GM12878 (cell line): ENCODE results near the gene TSTD2. TPM values are rescaled to one million over a fixed set of nuclear protein-coding genes. Genes with fewer than 3 reads are reported as not detected.

ENCODE experiments used
- ATAC-seq: fragments of 200-7000 bp; cut with Tn5 transposase; 3 replicates; pipeline ENCODE4 v1.9.1; 2020; ENCODE audit warnings: mild to moderate bottlenecking, moderate library complexity
- BruUV-seq: library from RNA; stranded (reverse); fragments of 400-500 nt; replicated peaks from 2 replicates; lab custom pipeline; 2021; lab: Mats Ljungman, UMichigan
- CTCF ChIA-PET: fragments of 300-600 bp; sonication (Branson Sonifier 250); formaldehyde crosslinking; extraction: SDS; loops from one replicate; lab custom pipeline; 2021; ENCODE audit warnings: inconsistent platforms; lab: Yijun Ruan, JAX
- POLR2A ChIA-PET: fragments of 350-600 bp; formaldehyde crosslinking; extraction: SDS; loops from one replicate; lab custom pipeline; 2021; ENCODE audit warnings: inconsistent platforms; lab: Charles Lee
- RAD21 ChIA-PET: fragments of 300-600 bp; sonication (Branson Sonifier 250); formaldehyde crosslinking; loops from one replicate; lab custom pipeline; 2023; ENCODE audit warnings: antibody characterized with exemption; ENCODE audit not compliant: unreplicated experiment; lab: Charles Lee
- SMC1A ChIA-PET: fragments of 300-600 bp; sonication (Branson Sonifier 250); formaldehyde crosslinking; loops from one replicate; lab custom pipeline; 2023; ENCODE audit not compliant: unreplicated experiment, uncharacterized antibody; lab: Charles Lee
- DNase-seq: peaks from one replicate; pipeline ENCODE4 v3.0.0-alpha.2; 2011; ENCODE audit warnings: low read depth, low spot score
- FAIRE-seq: peaks from 3 replicates; lab custom pipeline; 2011; peaks lifted over from hg19 to GRCh38; lab: Jason Lieb, UNC
- H2AFZ ChIP-seq: 2 replicates; pipeline ENCODE4 v1.6.0; 2011; ENCODE audit warnings: low read depth, low read length, control low read depth; ENCODE audit not compliant: control insufficient read depth
- H3K27ac ChIP-seq: 2 replicates; pipeline ENCODE4 v1.5.1; 2011; ENCODE audit warnings: control low read depth; ENCODE audit not compliant: control insufficient read depth, insufficient read depth
- H3K27me3 ChIP-seq, 2 experiments: replicated peaks in 1 of 2; 2 replicates each; pipeline versions ENCODE4 v1.6.0 to v1.6.1; 2011; ENCODE audit warnings: low read length in 1 of 2; ENCODE audit not compliant: control insufficient read depth in 2 of 2, insufficient read depth in 2 of 2
- H3K36me3 ChIP-seq, 2 experiments: 2 replicates each; pipeline ENCODE4 v1.5.1; 2011; ENCODE audit warnings: low read length in 1 of 2; ENCODE audit not compliant: control insufficient read depth in 2 of 2, insufficient read depth in 2 of 2
- H3K4me1 ChIP-seq: 2 replicates; pipeline ENCODE4 v1.6.1; 2011; ENCODE audit warnings: mild to moderate bottlenecking, low read length, moderate library complexity, mixed read lengths; ENCODE audit not compliant: control insufficient read depth, insufficient read depth
- H3K4me2 ChIP-seq: 2 replicates; pipeline ENCODE4 v1.6.0; 2011; ENCODE audit warnings: control low read depth; ENCODE audit not compliant: control insufficient read depth, insufficient read depth
- H3K4me3 ChIP-seq: fragments of 200-600 bp; sonication (generic); 2 replicates; pipeline ENCODE4 v1.5.1; 2016
- H3K79me2 ChIP-seq: 2 replicates; pipeline ENCODE4 v1.6.0; 2011; ENCODE audit warnings: low read length; ENCODE audit not compliant: control insufficient read depth, insufficient read depth
- H3K9ac ChIP-seq: 2 replicates; pipeline ENCODE4 v1.8.0; 2011; ENCODE audit warnings: low read length, control low read depth, mixed read lengths; ENCODE audit not compliant: control insufficient read depth, insufficient read depth
- H3K9me3 ChIP-seq: replicated peaks from 3 replicates; pipeline ENCODE4 v1.5.1; 2011; ENCODE audit warnings: mild to moderate bottlenecking, low read length; ENCODE audit not compliant: control insufficient read depth, insufficient read depth
- H4K20me1 ChIP-seq: 2 replicates; pipeline ENCODE4 v1.6.0; 2011; ENCODE audit not compliant: control insufficient read depth, insufficient read depth
- BCL3 ChIP-seq: IDR thresholded peaks from 2 replicates; pipeline ENCODE4 v1.6.1; 2011; ENCODE audit warnings: borderline replicate concordance, low read depth, mild to moderate bottlenecking, moderate library complexity, low read length; ENCODE audit not compliant: insufficient read depth, poor library complexity, severe bottlenecking
- CBX5 ChIP-seq: sonication (generic); IDR thresholded peaks from 2 replicates; pipeline ENCODE4 v1.6.1; 2016; ENCODE audit warnings: low read depth, moderate library complexity, mild to moderate bottlenecking, inconsistent platforms
- CREM ChIP-seq: IDR thresholded peaks from 2 replicates; pipeline ENCODE4 v1.6.1; 2014; ENCODE audit warnings: antibody characterized with exemption, low read depth
- ELK1 ChIP-seq: IDR thresholded peaks from 2 replicates; pipeline ENCODE4 v1.6.1; 2012; ENCODE audit warnings: low read depth, low read length, improper control_type of control experiment
- ETV6 ChIP-seq, 2 experiments: fragments of 450-650 bp in 1 of 2; IDR thresholded peaks in 1 of 2; conservative IDR thresholded peaks in 1 of 2; 2 replicates each; pipeline ENCODE4 v1.6.1; 2014; ENCODE audit warnings: antibody characterized with exemption in 1 of 2, borderline replicate concordance in 1 of 2, low read depth in 1 of 2, mild to moderate bottlenecking in 1 of 2, moderate library complexity in 1 of 2
- KDM1A ChIP-seq: fragments of 200-600 bp; sonication (generic); IDR thresholded peaks from 2 replicates; pipeline ENCODE4 v1.6.1; 2016; ENCODE audit warnings: borderline replicate concordance
- RAD21 ChIP-seq: IDR thresholded peaks from 2 replicates; pipeline ENCODE4 v1.6.1; 2011; ENCODE audit warnings: mild to moderate bottlenecking, low read depth, low read length, moderate library complexity; ENCODE audit not compliant: insufficient read depth
- RELB ChIP-seq: fragments of 450-650 bp; IDR thresholded peaks from 2 replicates; pipeline ENCODE4 v1.6.1; 2017; ENCODE audit warnings: low read depth, mild to moderate bottlenecking, moderate library complexity
- WGBS: methylation state at CpG from one replicate; pipeline ENCODE4 v1.1.6; 2016; ENCODE audit warnings: low lambda C conversion rate; ENCODE audit not compliant: insufficient replicate concordance, insufficient coverage; ENCODE audit errors: missing lambda C conversion rate; 5-methylcytosine and 5-hydroxymethylcytosine counted together
- in situ Hi-C: fragments of 300-500 bp; cut with MboI; formaldehyde crosslinking; loops from 9 replicates; pipeline ENCODE4 v1.14.3; 2018; ENCODE audit warnings: mixed read lengths
- intact Hi-C: fragments of 100-400 bp; cut with micrococcal nuclease; formaldehyde crosslinking; loops from one replicate; pipeline ENCODE4 v1.14.2; 2022; ENCODE audit not compliant: unreplicated experiment
- polyA plus RNA-seq, 11 experiments: library from polyadenylated mRNA; depleted of rRNA in 4 of 11; unstranded in 6 of 11; stranded (reverse) in 5 of 11; fragments of >200 nt; fragmentation: Nextera tagmentation in 4 of 11; fragmentation: Illumina TruSeq in 1 of 11; extraction: Ambion mirVana in 4 of 11; extraction: Trizol in 1 of 11; gene quantifications; 1 replicate in 1 of 11; 2 replicates in 10 of 11; pipeline versions ENCODE4 v1.2.1 to v1.2.3, GENCODE V29; 2011 to 2016; ENCODE audit warnings: inconsistent platforms in 2 of 11, missing spikeins in 2 of 11, low read depth in 1 of 11
- total RNA-seq, 4 experiments: library from RNA; depleted of rRNA in 3 of 4; stranded (reverse); fragments of >200 nt in 3 of 4; fragmentation: Illumina TruSeq in 1 of 4; extraction: Trizol in 1 of 4; gene quantifications; 2 replicates each; pipeline versions ENCODE4 v1.2.1 to v1.2.3, GENCODE V29; 2013 to 2021

Gene TSTD2
- total and polyA plus RNA-seq, 10 of the 15 experiments (the other 5 are each of a cell fraction or from before 2014, with no cell fraction given): 5.0 to 30.6 (median 14.1) TPM

- no peak for TF ChIP-seq RELB
- no peak for TF ChIP-seq RAD21
- no peak for TF ChIP-seq CREM
- no peak for TF ChIP-seq KDM1A
- no peak for TF ChIP-seq ETV6 (conservative IDR thresholded peaks at IDR 0.05 in 1 of 2, IDR thresholded peaks at IDR 0.05 in 1 of 2; ENCODE audit: borderline replicate concordance in 1 of 2, low read depth in 1 of 2)
- TF ChIP-seq BCL3: no peak
- TF ChIP-seq CBX5: no peak
- TF ChIP-seq ELK1: no peak
Measured at GRCh38 chr9:97553841-97554240, 79.3 kb downstream of the TSTD2 start.

More at GRCh38 chr9:97553841-97554240, 79.3 kb downstream of the TSTD2 start:
- WGBS: 57% methylated on average over 3 of the region's 5 CpGs
- in situ Hi-C loops: no loop called here
- Histone ChIP-seq H3K27me3 (no peaks in the 10 kb centered on the region), H3K9me3 (no peaks in the 10 kb centered on the region), H3K4me2 (no peak overlapping the region), H3K9ac (no peak overlapping the region), H3K27ac (no peak overlapping the region), H2AFZ (no peak overlapping the region), H4K20me1 (no peaks in the 10 kb centered on the region), H3K4me1 (peaks cover 17% of the 10 kb centered on the region), H3K79me2 (no peaks in the 10 kb centered on the region), H3K4me3 (no peak overlapping the region), H3K36me3 (peaks cover under 1 to 6% of the 10 kb centered on the region in 2 experiments; a peak in 3 of 4 replicates)
- ChIA-PET RAD21 (no interaction called here), CTCF (interaction anchor here (1.3 kb wide), 1 partner anchor 20 kb away, joined by 3 read pairs; no protein-coding TSS in a partner anchor), POLR2A (no interaction called here), SMC1A (no interaction called here)
- DNase-seq: no peak
- BruUV-seq: no TSS peak
- FAIRE-seq: no peak
- ATAC-seq: no peak
- intact Hi-C loops: no loop called here
